HG03175 (cell line): ENCODE data around the gene FAM118B.
"Not testable (repeated sequence)": the region's sequence is repeated elsewhere in the genome, so short reads cannot be mapped to it uniquely, and the experiment has no call there.

ENCODE experiments used
- ATAC-seq: cut with Tn5 transposase; IDR thresholded peaks from one replicate; pipeline ENCODE4 v1.9.1; 2021; ENCODE audit warnings: mild to moderate bottlenecking, moderate library complexity; ENCODE audit not compliant: unreplicated experiment

FAM118B gene

GRCh38 chr11:126214841-126215240 is 3.3 kb downstream of the FAM118B start:
- ATAC-seq: no peak

DNA sequence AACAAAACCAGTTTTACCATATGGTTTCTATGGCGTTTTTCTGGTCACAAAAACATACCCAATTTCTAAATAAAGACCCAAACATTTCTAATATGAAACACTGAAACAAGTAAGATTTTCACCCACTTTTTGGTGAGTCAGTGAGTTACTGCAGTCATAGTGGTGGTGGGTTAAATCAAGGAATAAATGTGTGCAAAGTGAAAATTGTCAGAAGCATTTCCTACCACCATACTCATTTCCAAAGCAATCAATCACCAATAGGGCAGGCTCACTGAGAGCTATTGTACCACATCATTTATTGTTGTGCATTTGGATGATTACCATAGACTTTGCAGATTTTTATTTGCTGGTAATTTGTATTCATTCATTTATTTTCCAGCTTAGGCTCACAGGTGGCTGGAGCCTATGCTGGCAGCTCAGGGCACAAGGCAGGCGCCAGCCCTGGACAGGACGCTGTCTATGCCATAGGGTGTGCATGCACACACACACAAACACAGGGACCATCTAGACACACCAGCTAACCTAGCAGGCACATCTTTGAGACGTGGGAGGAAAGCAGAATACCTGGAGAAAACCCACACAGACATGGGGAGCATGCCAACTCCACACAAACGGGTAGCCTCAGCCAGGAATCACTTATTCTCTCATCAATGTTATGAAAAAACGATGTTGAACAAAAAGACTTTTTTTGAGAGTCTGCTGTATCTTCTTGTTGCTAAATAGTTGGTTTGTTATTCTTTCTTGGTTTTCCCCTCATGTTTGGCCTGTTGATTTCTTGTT is 5.1 kb downstream of the FAM118B start:
- no peak for ATAC-seq

DNA sequence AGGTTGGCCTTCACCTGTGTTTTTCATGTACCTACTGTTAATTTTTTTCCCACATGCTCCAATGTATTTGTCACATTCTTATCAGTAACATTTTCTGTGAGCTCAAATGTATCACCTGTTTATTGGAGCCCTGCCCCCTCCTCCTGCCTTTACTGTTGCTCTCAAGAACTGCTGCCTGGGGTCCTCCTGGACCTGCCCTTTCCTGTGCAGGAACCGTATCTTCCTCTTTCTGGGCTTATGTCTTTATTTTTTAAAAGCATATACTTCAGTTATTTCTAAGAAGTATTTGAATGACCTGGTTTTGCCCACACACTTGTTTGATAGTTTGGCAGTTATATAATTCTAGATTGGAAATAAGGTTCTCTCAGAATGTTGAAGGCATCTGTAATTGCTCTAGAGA is 5.9 kb downstream of the FAM118B start:
- no peak for ATAC-seq

GRCh38 chr11:126219547-126219946 is 8.0 kb downstream of the FAM118B start:
- ATAC-seq: no peak

DNA sequence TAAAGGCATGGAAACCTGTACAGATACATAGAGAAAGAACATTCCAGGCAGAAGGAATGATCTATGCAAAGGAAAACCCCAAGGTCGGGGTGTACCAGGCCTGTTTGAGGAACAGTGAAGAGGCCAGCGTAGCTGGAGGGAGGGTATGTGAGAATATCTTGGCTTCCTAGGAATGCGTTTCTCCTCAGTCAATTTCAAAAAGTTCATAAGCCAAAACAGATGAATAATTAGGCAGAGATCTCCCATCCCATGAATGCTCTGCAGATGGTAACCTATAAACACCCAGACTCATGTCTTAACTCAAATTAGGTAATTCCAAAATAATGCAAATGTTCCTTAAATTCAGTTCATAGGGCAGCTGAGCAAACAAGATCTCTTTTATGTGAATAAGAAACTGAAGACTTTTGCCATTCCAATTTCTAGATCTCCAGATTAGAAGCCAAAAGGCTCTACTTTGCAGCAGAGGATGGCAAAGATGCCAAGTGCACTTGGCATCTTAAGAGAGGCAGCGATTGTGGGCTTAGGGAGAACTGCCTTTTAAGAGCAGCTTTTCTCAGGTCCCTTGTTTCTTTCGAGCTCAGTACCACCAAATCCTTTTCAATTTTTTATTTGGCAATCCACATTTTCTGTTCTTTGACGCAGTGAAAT is 13.2 kb downstream of the FAM118B start:
- no peak for ATAC-seq

GRCh38 chr11:126225295-126225665 is 13.7 kb downstream of the FAM118B start:
- no peak for ATAC-seq

DNA sequence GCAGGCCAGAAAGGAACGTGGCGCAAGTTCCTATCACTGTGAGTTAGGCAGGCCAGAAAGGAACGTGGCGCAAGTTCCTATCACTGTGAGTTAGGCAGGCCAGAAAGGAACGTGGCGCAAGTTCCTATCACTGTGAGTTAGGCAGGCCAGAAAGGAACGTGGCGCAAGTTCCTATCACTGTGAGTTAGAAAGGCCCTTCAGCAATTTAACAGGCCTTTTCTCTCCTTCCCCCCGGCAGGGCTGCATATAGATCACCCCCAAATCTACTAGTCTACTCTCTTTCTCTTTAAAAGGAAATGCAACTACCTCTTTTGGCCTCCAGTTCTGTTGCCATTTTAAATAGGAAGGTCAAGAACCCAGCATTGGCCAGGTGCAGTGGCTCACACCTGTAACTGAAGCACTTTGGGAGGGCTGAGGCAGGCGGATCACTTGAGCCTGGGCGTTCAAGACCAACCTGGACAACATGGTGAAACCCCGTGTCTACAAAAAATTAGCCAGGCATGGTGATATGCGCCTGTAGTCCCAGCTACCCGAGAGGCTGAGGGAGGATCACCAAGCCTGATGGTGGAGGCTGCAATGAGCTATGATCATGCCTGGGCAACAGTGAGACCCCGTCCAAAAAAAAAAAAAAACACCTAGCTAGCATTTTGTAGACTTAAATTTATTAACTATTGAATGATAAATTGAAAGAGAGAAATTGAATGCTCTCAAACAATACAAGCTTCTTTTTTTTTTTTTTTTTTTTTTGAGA is 14.9 kb downstream of the FAM118B start:
- no peak for ATAC-seq

DNA sequence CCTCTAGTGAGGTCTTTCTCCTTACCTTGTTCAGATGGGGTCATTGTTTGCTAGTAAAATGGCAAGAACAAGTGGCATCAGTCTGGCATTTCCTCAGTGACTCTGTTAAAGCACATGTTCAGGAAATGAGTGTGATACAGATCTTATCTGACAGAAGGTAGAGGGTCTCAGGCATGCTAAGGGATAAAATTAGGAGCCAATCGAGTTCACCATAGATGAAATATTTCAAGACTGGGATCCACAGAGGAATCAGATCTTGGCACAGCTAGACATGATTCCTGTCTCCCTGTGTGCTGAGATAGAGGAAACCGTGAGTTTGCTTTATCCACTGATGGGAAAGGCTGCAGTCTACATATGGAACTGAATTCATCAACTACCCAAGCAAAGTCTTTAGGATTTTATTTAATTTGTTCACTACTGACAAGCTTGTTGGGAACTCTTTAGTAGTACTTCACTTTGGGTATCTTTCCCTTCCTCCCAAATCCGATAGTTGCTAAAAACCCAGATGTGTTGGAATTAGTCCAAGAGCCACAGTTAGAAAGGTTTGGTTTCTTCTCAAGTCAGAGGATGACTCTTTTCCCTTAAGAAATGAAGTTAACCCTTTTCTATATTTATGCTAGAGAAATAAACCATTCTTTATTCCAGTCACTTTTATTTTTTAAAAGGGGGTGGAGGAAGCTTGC is 18.4 kb downstream of the FAM118B start:
- ATAC-seq: no peak

DNA sequence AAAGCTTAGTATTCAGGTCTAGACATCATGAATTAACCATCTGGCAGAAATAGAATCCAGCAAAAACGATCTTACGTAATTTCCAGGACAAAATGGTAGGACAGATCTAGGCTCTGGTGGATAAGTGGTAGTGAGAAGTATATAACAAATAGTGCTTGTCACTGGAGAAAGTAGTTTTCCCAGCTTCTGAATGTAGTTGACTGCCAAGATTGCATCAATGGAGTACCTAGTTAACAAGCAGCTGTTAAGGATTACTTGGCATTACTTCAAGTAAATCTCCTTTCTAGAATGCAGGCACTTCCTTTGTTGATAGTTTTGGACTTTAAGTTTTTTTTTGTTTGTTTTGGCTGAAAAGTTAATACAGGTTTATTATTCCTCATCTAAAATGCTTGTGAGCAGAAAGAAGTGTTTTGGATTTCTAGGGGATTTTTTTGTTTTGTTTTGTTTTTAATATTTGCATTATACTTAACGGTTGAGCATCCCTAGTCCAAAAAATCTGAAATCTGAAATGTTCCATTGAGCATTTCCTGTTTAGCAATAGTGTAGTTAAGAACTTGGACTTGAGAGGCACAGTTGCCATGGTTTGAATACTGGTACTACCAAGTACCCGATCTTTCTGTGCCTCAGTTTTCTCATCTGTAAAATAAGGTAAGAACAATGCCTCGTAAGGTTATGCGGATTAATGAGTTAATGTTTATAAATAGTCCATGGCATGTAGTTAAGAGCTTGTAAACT is 20.3 kb downstream of the FAM118B start:
- no peak for ATAC-seq

DNA sequence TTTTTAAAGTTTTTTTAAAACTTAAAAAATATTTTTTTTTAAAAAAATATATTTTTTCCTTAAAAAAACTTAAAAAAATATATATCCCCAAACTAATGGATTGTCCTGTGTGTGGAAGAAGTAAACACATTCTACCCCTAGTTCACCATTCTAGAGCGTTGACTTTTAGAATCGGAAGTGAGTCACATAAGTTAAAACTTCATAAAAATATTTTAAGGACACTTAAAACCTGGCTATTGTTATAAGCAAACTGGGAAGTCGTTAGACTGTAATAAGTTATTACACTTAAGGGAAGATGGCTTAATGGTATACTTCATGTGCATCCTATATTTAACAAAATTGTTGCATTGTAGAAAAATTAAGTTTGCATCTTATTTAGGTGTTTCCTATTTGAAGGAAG is 21.1 kb downstream of the FAM118B start:
- no peak for ATAC-seq

DNA sequence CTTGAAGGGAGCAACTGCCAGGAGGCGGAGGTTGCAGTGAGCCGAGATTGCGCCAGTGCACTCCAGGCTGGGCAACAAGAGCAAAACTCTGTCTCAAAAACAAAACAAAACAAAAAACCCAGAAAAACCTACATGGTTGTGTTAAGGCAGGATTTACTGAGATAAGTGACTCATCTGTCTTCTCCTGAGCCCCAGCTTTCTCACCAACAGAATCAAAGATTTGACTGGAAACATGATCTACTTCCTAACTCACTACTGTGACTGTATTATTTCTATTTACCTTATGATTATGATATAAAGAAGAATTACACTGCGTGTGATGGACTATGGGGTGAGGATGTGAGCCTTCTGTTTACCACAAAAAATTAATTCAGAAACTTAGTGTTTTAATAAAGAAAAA is 21.8 kb downstream of the FAM118B start:
- no peak for ATAC-seq

DNA sequence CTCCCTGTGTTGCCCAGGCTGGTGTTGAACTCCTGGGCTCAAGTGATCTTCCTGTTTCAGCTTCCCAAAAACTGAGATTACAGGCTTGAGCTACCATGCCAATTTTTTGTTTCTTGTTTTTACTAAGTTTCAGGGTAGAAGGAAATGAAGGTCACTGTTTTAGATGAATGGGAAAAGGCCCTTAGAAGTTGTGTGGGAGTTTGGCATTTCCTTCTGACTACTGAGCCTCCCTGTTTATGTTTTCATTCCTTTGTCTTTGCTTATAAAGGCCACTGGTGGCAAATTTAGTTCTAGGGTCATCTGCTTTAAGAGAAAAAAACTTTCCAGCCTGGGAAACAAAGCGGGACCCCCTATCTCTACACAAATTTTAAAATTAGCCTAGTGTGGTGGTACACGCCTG is 35.1 kb downstream of the FAM118B start:
- no peak for ATAC-seq

- no peak for ATAC-seq
Measured at GRCh38 chr11:126253265-126253664, 41.7 kb downstream of the FAM118B start.

GRCh38 chr11:126254819-126255218 is 43.2 kb downstream of the FAM118B start:
- ATAC-seq: no peak

DNA sequence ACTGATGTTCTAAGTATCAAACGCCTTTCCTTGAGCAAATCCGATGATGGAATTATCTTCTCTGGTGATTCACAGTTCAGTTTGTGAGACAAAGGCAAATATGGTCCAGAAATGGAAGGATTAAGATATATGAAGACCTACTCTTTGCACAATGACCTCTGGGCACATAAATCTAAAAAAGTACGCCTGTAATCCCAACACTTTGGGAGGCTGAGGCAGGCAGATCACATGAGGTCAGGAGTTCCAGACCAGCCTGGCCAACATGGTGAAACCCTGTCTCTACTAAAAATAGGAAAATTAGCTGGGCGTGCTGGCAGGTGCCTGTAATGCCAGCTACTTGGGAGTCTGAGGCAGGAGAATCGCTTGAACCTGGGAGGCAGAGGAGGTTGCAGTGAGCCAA is 43.9 kb downstream of the FAM118B start:
- not testable (repeated sequence) for ATAC-seq

- no peak for ATAC-seq
Measured at GRCh38 chr11:126256216-126256615, 44.6 kb downstream of the FAM118B start.

- no peak for ATAC-seq
Measured at GRCh38 chr11:126257144-126257543, 45.6 kb downstream of the FAM118B start.

DNA sequence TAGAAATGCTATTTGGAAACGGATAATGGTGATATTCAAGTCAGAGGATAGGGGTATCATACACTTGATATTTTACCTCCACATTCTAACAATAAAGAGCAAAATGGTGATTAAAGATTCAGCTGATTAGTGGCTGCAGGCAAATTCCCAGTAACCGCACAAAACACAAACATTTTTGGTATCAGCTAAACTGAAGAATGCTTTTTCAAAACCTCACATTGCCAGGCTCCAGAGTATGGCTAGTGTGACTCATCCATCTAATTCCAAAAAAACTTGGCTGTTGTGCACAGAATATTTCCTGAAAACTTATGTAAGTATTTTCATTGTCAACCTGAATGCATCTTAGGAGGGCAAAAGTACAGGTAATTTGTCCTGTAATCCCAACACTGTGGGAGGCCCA is 46.2 kb downstream of the FAM118B start:
- no peak for ATAC-seq

GRCh38 chr11:126262216-126262615 is 50.6 kb downstream of the FAM118B start:
- ATAC-seq: no peak

DNA sequence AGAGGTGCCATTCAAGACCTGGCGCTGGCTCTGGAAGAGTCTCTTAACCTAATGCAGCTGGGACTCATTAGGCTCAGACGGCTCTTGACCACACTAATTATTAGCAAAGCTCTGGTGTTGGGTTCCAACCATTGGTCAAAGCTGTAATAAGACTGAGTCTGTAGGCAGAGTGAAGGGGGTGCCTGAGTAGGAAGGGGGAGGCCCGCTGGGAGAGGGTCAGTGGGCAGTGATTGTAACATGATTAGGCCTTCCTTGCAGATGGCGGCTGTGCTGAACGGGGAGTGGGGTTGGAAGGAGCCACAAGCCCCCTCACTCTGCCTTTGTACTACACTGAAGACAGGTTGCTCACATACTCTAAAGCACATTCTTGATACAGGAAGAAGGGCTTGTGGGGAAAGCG is 51.9 kb downstream of the FAM118B start:
- ATAC-seq: no peak

GRCh38 chr11:126265811-126266210 is 54.2 kb downstream of the FAM118B start:
- no peak for ATAC-seq
